Heart right ventricle (tissue), 16 donors: ENCODE measurements around the gene EMC8. TPM values are rescaled to one million over a fixed set of nuclear protein-coding genes. Genes with fewer than 3 reads are reported as not detected.
A peak's percentile ranks its signal among the peaks of the same experiment; 100 is the strongest.

Source experiments
- ATAC-seq, 8 donors: fragments of 200-7000 bp; cut with Tn5 transposase; one replicate each; pipeline ENCODE4 v1.9.1; 2020; ENCODE audit warnings: mild to moderate bottlenecking in 8 of 8, moderate library complexity in 8 of 8, moderate number of reproducible peaks in 1 of 8
- DNase-seq, 2 donors: peaks; one replicate each; pipeline ENCODE4 v3.0.0-alpha.2; 2020
- H3K27ac ChIP-seq, 10 donors: fragments of 200-600 bp; sonication (generic) in 2 of 10; one replicate each; pipeline versions ENCODE4 v1.5.0 to v1.8.0; 2020 to 2022; ENCODE audit warnings: mild to moderate bottlenecking in 3 of 10
- H3K27me3 ChIP-seq, 7 donors: fragments of 200-600 bp; one replicate each; pipeline ENCODE4 v1.8.0; 2021 to 2022; ENCODE audit warnings: mild to moderate bottlenecking in 2 of 7
- H3K36me3 ChIP-seq, 9 donors: fragments of 200-600 bp; sonication (generic) in 1 of 9; one replicate each; pipeline versions ENCODE4 v1.5.0 to v1.8.0; 2020 to 2022; ENCODE audit warnings: mild to moderate bottlenecking in 2 of 9
- H3K4me1 ChIP-seq, 9 donors: fragments of 200-600 bp; sonication (generic) in 1 of 9; one replicate each; pipeline versions ENCODE4 v1.5.0 to v1.8.0; 2020 to 2022; ENCODE audit warnings: mild to moderate bottlenecking in 4 of 9
- H3K4me3 ChIP-seq, 10 donors: fragments of 200-600 bp; sonication (generic) in 2 of 10; one replicate each; pipeline versions ENCODE4 v1.5.0 to v1.8.0; 2020 to 2022; ENCODE audit warnings: mild to moderate bottlenecking in 7 of 10, moderate library complexity in 2 of 10
- H3K9me3 ChIP-seq, 11 donors: fragments of 200-600 bp in 10 of 11; sonication (generic) in 2 of 11; one replicate each; pipeline versions ENCODE4 v1.5.0 to v1.8.0; 2013 to 2022; ENCODE audit warnings: mild to moderate bottlenecking in 2 of 11, control low read depth in 1 of 11, moderate library complexity in 1 of 11
- CTCF ChIP-seq, 9 donors: fragments of 200-600 bp; sonication (generic) in 2 of 9; IDR thresholded peaks; one replicate each; pipeline versions ENCODE4 v1.5.0 to v1.8.0; 2021 to 2022; ENCODE audit warnings: antibody characterized with exemption in 9 of 9, mild to moderate bottlenecking in 5 of 9, moderate library complexity in 1 of 9
- WGBS, 2 donors: extraction: QIAGEN DNeasy Blood & Tissue Kit; methylation state at CpG; one replicate each; pipeline ENCODE4 v1.1.7; 2013; ENCODE audit warnings: inconsistent platforms in 1 of 2; 5-methylcytosine and 5-hydroxymethylcytosine counted together
- intact Hi-C, 10 donors: fragments of 100-400 bp; cut with DNase I; formaldehyde crosslinking; loops; one replicate each; pipeline versions ENCODE4 v1.11.1 to v1.14.2; 2022
- polyA plus RNA-seq, 2 donors: library from polyadenylated mRNA; stranded (reverse); fragments of 200-250 nt; gene quantifications; one replicate each; pipeline ENCODE4 v1.2.3, GENCODE V29; 2013
- total RNA-seq, 10 donors: library from RNA; stranded (reverse); fragmentation: NEBNext Ultra II Directional in 3 of 10; extraction: Animal tissue kit (Norgen Biotek cat#: 25700) in 3 of 10; gene quantifications; one replicate each; pipeline versions ENCODE4 v1.2.1 to v1.2.4, GENCODE V29; 2021 to 2023
- donor health status: Arrhythmogenic right ventricular cardiomyopathy.
- donor health status: ischemic (EF 13 %, LVEDD 7.1; RV severe dilation, severe dysfunction).
- donor health status: healthy with polysubstance abuse.
- donor health status: DM: no; HTN: yes; CAD: no.
- donor health status: DM: no; HTN: no; CAD: no.
- donor health status: ischemic (EF 25% LVEDD 6.9; RV normal size, moderate dysfunction).
- donor health status: ischemic (EF 25% LVEDD 5.7; RV mildly dilated, moderate dysfunction).
- donor health status: healthy.
- donor health status: DM: yes; HTN: yes; CAD: no.
- donor health status: Ischemic cardiomyopathy.
- donor health status: ischemic (EF 35%, LVEDD 5.7; RV mildly dilated, moderate dysfunction).
- donor health status: nonischemic (EF 11% LVEDD 7.7; RV severe dilation, severe dysfunction).
- donor health status: DM: yes; HTN: yes; CAD: no.
- donor health status: PGD.
- donor health status: ischemic (EF 29% LVEDD 5.4; RV normal size, mild dysfunction).
- donor health status: nonischemic (EF 23%, LVEDD 6.1; RV moderate dilation, normal function).

EMC8 gene
- total and polyA plus RNA-seq, 12 donors, result 6.2 to 29.0 (median 25.3) TPM

- Histone ChIP-seq H3K4me1 (peaks cover 9 to 46% (median 37%) of the 10 kb centered on the region in 9 donors), H3K9me3 (no peaks in the 10 kb centered on the region), H3K27ac (peak overlapping the region in 7 of 10 donors; percentile 93 to 99 (median 97)), H3K4me3 (peak overlapping the region; percentile 86 to 100 (median 98)), H3K36me3 (peaks cover 0 to 65% (median 15%) of the 10 kb centered on the region in 9 donors), H3K27me3 (no peaks in the 10 kb centered on the region)
- intact Hi-C loops, result no loop called here
- DNase-seq (no peak), ATAC-seq (no peak)
- TF ChIP-seq CTCF (IDR thresholded peaks at IDR 0.05), result no peak
- 17% methylated on average over 17 of the region's 17 CpGs for WGBS, 2 donors
These were observed 1.0 kb downstream of the EMC8 start for GRCh38 chr16:85798283-85798776.

- H3K4me3 ChIP-seq, result no peak overlapping the region
- intact Hi-C loops, result no loop called here
- WGBS, 2 donors, result 93 to 95% methylated on average over 7 of the region's 7 CpGs
- ATAC-seq (no peak), DNase-seq (no peak)
- TF ChIP-seq CTCF (IDR thresholded peaks at IDR 0.05), result no peak
- peaks cover 0 to 2% (median 0%) of the 10 kb centered on the region in 11 donors for H3K9me3 ChIP-seq
- no peaks in the 10 kb centered on the region for H3K27me3 ChIP-seq
- no peak overlapping the region for H3K27ac ChIP-seq
- H3K36me3 ChIP-seq, result peaks cover 0 to 65% (median 11%) of the 10 kb centered on the region in 9 donors
- peaks cover 9 to 38% (median 29%) of the 10 kb centered on the region in 9 donors for H3K4me1 ChIP-seq
These were observed 2.7 kb downstream of the EMC8 start for GRCh38 chr16:85796599-85796998.

GRCh38 chr16:85796152-85796551 lies 3.2 kb downstream of the EMC8 start:
- ATAC-seq, result no peak
- intact Hi-C loops, result no loop called here
- DNase-seq, result no peak
- Histone ChIP-seq H3K27ac (no peak overlapping the region), H3K27me3 (no peaks in the 10 kb centered on the region), H3K4me3 (no peak overlapping the region), H3K9me3 (peaks cover 0 to 5% (median 0%) of the 10 kb centered on the region in 11 donors), H3K36me3 (peaks cover 0 to 63% (median 11%) of the 10 kb centered on the region in 9 donors), H3K4me1 (peaks cover 9 to 35% (median 25%) of the 10 kb centered on the region in 9 donors)
- 85 to 90% methylated on average over 6 of the region's 6 CpGs for WGBS, 2 donors
- no peak for TF ChIP-seq CTCF (IDR thresholded peaks at IDR 0.05)

GRCh38 chr16:85794696-85795095 lies 4.6 kb downstream of the EMC8 start:
- ATAC-seq (no peak), DNase-seq (no peak)
- H3K4me3 ChIP-seq, result no peak overlapping the region
- TF ChIP-seq CTCF (IDR thresholded peaks at IDR 0.05), result no peak
- no peak overlapping the region for H3K27ac ChIP-seq
- WGBS, 2 donors, result 86 to 89% methylated on average over 8 of the region's 8 CpGs
- peaks cover 3 to 27% (median 18%) of the 10 kb centered on the region in 9 donors for H3K4me1 ChIP-seq
- H3K36me3 ChIP-seq, result peaks cover 0 to 59% (median 11%) of the 10 kb centered on the region in 9 donors
- H3K9me3 ChIP-seq, result peaks cover 0 to 5% (median 0%) of the 10 kb centered on the region in 11 donors
- no peaks in the 10 kb centered on the region for H3K27me3 ChIP-seq
- intact Hi-C loops, result no loop called here
